ENCODE results near the gene SNX30. TPM values are rescaled to one million over a fixed set of nuclear protein-coding genes. Genes with fewer than 3 reads are reported as not detected.

SNX30 gene
- total RNA-seq, 2 experiments from 2014 or later: 13.5 to 19.8 TPM

- Histone ChIP-seq H3K9me3 (ENCODE audit: low read length) (no peaks in the 10 kb centered on the region), H3K4me2 (ENCODE audit: low read length) (no peak overlapping the region), H3K79me2 (ENCODE audit: insufficient read depth, low read depth, low read length) (no peaks in the 10 kb centered on the region; the same call in 1 of the 2 replicates), H3K9me2 (ENCODE audit: insufficient read depth, low read length) (no peaks in the 10 kb centered on the region), H3K4me3 (ENCODE audit: low read depth, low read length, poor library complexity, severe bottlenecking) (no peak overlapping the region), H3K27ac (ENCODE audit: low read depth, low read length, poor library complexity, severe bottlenecking) (no peak overlapping the region), H3K36me3 (ENCODE audit: insufficient read depth, low read length) (0 out of 2 replicates have a peak, but pooled peaks cover 3% of the 10 kb centered on the region), H3K4me1 (ENCODE audit: insufficient read depth, low read length, poor library complexity, severe bottlenecking) (peaks cover 10% of the 10 kb centered on the region), H4K20me1 (ENCODE audit: insufficient read depth, low read length) (no peaks in the 10 kb centered on the region; the same call in 1 of the 2 replicates), H2AFZ (ENCODE audit: low read length) (no peak overlapping the region)
- POLR2A ChIA-PET: no interaction called here
- TF ChIP-seq, protein P1, sequence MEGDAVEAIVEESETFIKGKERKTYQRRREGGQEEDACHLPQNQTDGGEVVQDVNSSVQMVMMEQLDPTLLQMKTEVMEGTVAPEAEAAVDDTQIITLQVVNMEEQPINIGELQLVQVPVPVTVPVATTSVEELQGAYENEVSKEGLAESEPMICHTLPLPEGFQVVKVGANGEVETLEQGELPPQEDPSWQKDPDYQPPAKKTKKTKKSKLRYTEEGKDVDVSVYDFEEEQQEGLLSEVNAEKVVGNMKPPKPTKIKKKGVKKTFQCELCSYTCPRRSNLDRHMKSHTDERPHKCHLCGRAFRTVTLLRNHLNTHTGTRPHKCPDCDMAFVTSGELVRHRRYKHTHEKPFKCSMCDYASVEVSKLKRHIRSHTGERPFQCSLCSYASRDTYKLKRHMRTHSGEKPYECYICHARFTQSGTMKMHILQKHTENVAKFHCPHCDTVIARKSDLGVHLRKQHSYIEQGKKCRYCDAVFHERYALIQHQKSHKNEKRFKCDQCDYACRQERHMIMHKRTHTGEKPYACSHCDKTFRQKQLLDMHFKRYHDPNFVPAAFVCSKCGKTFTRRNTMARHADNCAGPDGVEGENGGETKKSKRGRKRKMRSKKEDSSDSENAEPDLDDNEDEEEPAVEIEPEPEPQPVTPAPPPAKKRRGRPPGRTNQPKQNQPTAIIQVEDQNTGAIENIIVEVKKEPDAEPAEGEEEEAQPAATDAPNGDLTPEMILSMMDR (conservative IDR thresholded peaks at IDR 0.05; ENCODE audit: low read length): no peak
- TF ChIP-seq EZH2phosphoT487 (IDR thresholded peaks at IDR 0.05; ENCODE audit: borderline replicate concordance, low read depth, low read length): no peak
- DNase-seq (ENCODE audit: low spot score): no peak
- BruUV-seq (replicated peaks): no TSS peak
- intact Hi-C loops (cut with micrococcal nuclease; ENCODE audit: unreplicated experiment): loop anchor here (10.0 kb wide), 2 partner anchors 863 to 1273 kb away; partner anchors contain the start of genes ECPAS and UGCG
- CTCF ChIA-PET (ENCODE audit: unreplicated experiment): no interaction called here
Measured at GRCh38 chr9:112757940-112758339, 7.4 kb downstream of the SNX30 start.

DNA sequence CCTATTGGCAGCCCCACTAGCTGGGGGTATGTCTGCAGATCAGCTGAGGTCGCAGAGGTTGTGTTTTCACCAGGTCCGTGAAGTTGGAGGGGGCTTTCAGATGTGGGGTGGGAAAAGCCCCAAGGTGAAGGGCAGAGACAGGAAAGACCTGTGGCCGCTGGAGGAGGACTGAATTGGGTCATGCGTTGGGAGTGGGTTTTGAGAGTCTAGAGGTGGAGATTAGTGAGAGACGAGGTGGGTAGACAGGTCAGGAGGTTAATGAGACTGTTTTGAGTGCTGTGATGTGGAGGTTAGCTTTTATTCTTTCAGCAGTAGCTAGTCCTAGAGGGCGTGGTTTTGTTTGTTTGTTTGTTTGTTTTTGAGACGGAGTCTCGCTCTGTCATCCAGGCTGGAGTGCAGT, 10.3 kb downstream of the SNX30 start:
- ChIA-PET CTCF (ENCODE audit: unreplicated experiment) (no interaction called here), POLR2A (interaction anchor here (0.8 kb wide), 1 partner anchor 43 kb away, joined by 3 read pairs; the partner anchor contains the start of gene INIP)
- Histone ChIP-seq H3K9me3 (ENCODE audit: low read length) (0 out of 2 replicates have a peak, but pooled peaks cover 4% of the 10 kb centered on the region), H2AFZ (ENCODE audit: low read length) (no peak overlapping the region), H3K4me1 (ENCODE audit: insufficient read depth, low read length, poor library complexity, severe bottlenecking) (no peaks in the 10 kb centered on the region), H3K4me3 (ENCODE audit: low read depth, low read length, poor library complexity, severe bottlenecking) (no peak overlapping the region), H3K36me3 (ENCODE audit: insufficient read depth, low read length) (0 out of 2 replicates have a peak, but pooled peaks cover 3% of the 10 kb centered on the region), H3K4me2 (ENCODE audit: low read length) (no peak overlapping the region), H3K79me2 (ENCODE audit: insufficient read depth, low read depth, low read length) (no peaks in the 10 kb centered on the region), H4K20me1 (ENCODE audit: insufficient read depth, low read length) (no peaks in the 10 kb centered on the region; the same call in 1 of the 2 replicates), H3K9me2 (ENCODE audit: insufficient read depth, low read length) (no peaks in the 10 kb centered on the region), H3K27ac (ENCODE audit: low read depth, low read length, poor library complexity, severe bottlenecking) (no peak overlapping the region)
- no peak for DNase-seq (ENCODE audit: low spot score)
- TF ChIP-seq, protein P1 (conservative IDR thresholded peaks at IDR 0.05; ENCODE audit: low read length): no peak
- TF ChIP-seq EZH2phosphoT487 (IDR thresholded peaks at IDR 0.05; ENCODE audit: borderline replicate concordance, low read depth, low read length): no peak
- intact Hi-C loops (cut with micrococcal nuclease; ENCODE audit: unreplicated experiment): no loop called here
- no TSS peak for BruUV-seq (replicated peaks)

DNA sequence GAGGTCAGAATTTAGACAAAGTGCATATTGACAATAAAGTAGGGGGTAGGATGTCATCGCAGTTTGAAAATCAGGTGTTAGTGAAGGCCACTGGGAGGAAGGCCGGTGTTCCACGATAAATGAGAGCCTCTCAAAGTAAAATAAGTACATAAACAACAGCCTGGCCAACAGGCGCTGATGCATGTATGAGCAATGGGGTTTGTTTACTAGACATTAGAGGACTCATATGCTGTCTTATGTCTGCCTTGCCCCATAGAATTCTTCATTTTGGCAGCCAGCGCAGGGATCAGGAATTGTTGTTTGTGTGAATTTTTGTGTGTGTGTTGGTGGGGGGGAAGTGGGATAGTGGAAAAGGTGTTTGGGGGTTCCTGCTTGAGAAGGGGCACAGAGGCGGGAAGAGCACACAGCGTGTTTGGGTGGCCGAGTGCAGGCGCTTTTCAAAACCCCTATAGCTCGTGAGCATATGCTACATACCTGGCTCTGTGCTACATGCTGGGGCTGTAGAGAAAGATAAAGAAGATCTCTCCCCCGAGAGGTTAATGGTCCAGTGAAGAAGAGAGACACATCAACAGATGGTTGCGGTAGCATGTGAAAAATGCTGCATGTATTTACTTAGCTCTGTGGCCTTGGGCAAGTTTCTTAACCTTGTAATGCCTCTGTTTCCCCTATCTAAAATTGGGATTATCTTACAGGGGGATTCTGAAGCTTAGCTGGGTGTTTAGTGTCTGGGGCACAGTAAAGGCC, 11.5 kb downstream of the SNX30 start:
- no peak for DNase-seq (ENCODE audit: low spot score)
- Histone ChIP-seq H2AFZ (ENCODE audit: low read length) (no peak overlapping the region), H3K4me1 (ENCODE audit: insufficient read depth, low read length, poor library complexity, severe bottlenecking) (no peaks in the 10 kb centered on the region), H3K79me2 (ENCODE audit: insufficient read depth, low read depth, low read length) (no peaks in the 10 kb centered on the region), H3K9me3 (ENCODE audit: low read length) (peaks cover 15% of the 10 kb centered on the region; the same call in 1 of the 2 replicates), H3K4me3 (ENCODE audit: low read depth, low read length, poor library complexity, severe bottlenecking) (no peak overlapping the region), H3K4me2 (ENCODE audit: low read length) (no peak overlapping the region), H4K20me1 (ENCODE audit: insufficient read depth, low read length) (no peaks in the 10 kb centered on the region), H3K27ac (ENCODE audit: low read depth, low read length, poor library complexity, severe bottlenecking) (no peak overlapping the region), H3K36me3 (ENCODE audit: insufficient read depth, low read length) (0 out of 2 replicates have a peak, but pooled peaks cover 3% of the 10 kb centered on the region), H3K9me2 (ENCODE audit: insufficient read depth, low read length) (no peaks in the 10 kb centered on the region)
- TF ChIP-seq, protein P1 (conservative IDR thresholded peaks at IDR 0.05; ENCODE audit: low read length): no peak
- TF ChIP-seq EZH2phosphoT487 (IDR thresholded peaks at IDR 0.05; ENCODE audit: borderline replicate concordance, low read depth, low read length): no peak
- ChIA-PET POLR2A (interaction anchor here (1.1 kb wide), 1 partner anchor 17 kb away, joined by 3 read pairs; no protein-coding TSS in a partner anchor), CTCF (ENCODE audit: unreplicated experiment) (no interaction called here)
- intact Hi-C loops (cut with micrococcal nuclease; ENCODE audit: unreplicated experiment): no loop called here
- no TSS peak for BruUV-seq (replicated peaks)
